Effector CD8-positive, alpha-beta T cell (primary cell): ENCODE data around the gene EHD1.
A peak's percentile ranks its signal among the peaks of the same experiment; 100 is the strongest.

Experiments used
- DNase-seq: peaks from one replicate; lab custom pipeline; 2025; lab: John Stamatoyannopoulos, UW

The EHD1 gene

DNA sequence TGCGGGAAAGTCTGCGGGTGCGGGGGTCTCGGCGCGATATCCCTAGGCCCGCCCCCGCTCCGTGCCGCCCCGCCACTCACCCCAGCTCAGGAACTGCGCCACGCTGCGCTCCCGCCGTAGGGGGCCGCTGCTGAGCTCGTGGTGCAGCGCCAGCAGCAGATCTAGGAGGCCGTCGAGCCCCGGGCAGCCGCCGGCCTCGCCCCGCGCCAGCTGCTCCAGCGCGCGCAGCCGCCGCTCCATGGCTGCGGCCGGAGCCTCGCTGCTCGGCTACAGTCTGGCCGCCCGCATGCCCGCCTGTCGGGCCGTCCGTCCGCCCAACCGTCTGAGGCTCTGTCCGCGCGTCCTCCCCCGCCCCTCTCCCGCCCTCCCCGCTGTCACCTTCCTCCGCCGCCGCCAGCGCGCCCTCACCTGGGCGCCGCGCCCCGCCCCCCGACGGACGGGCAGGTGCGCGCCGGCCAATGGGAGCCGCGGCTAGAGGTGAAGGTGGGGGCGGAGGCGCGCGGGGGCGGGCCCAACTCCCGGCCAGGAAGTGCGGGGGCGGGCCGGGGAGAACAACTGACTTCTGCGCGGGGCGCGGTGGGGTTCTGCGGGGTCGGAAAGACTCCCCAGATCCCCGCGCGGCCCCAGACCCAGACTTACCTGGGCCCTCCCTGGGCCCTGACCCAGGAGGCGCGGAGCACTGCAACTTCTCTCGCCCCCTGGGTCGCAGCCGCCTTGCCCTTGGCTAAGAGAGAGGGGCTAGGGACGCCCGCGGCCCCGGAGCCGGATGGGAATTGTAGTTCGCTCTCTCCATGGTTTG is 33.9 kb downstream of the EHD1 start, which contains the start of gene CDC42BPG:
CDC42BPG (minus strand) TSS at position 324 of the 799 bp plus-strand sequence; CDS start at position 240, 84 bp downstream.
- DNase-seq, result peak; percentile 65

DNA sequence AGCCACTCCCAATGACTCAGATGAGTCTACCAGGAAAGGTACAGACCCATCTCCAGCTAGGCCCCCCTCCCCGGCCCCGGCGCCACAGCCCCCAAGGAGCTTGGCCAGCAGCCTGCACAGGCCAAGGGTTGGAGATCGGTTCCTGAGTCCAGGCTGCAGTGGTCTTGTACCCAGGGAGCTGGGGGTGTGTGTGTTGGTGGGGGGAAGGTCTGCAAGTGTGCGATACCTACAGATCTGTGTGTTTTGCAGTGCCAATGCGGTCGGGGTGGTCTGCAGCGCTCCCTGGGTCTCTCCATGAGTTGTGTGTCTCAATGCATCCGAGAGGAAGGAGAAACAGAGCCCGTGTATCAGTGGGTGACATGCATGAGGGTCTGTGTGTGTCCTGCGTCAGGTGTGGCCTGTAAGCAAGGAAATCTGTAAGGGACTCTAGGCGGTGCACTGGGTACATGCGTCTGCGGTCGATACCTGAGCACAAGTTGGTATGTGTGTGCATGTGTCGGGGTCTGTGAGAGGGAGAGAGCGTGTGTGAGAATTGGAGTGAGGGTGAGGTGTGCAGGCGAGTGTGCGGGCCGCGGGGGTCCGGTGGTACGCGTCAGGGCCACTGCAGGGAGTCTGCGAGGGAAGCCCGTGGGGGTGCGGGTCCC is 34.6 kb downstream of the EHD1 start:
- no peak for DNase-seq

GRCh38 chr11:64842851-64843685 is 35.4 kb downstream of the EHD1 start:
- no peak for DNase-seq

GRCh38 chr11:64842366-64842759 is 36.1 kb downstream of the EHD1 start:
- no peak for DNase-seq

DNA sequence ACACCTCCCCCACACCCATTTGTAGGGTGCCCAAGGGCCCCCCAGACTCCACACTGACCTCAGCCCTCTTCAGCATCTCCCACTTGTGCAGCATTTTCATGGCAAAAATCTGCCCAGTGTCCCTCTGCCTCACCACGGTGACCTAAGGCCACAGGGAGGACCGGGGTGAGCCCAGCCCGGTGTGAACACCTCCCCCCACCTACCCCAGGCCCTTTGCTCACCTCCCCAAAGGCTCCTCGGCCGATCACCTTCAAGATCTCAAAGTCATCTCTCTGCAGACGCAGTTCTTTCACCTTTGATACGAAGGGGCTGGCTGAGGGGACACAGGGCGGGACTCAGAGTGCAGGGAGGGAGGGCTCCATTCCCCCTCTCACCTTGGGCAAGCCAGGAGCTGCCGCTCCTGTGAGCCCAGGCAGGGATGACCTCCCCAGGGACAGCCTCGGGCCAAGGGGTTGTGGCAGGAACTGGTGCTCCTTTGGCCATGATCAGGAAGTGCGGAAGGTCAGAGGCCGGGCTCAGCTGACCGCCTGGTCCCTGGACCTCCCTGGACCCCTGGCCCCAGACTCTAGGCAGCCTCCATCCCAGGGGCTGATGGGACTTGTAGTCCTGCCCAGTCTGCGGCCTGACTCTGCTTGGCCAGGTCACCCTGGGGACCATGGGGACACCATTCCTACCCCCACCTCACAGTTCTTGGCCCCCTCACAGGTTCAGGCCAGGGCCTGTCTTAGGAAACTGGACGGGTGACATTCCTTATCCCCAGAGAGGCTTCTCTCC is 36.6 kb downstream of the EHD1 start:
- no peak for DNase-seq

DNA sequence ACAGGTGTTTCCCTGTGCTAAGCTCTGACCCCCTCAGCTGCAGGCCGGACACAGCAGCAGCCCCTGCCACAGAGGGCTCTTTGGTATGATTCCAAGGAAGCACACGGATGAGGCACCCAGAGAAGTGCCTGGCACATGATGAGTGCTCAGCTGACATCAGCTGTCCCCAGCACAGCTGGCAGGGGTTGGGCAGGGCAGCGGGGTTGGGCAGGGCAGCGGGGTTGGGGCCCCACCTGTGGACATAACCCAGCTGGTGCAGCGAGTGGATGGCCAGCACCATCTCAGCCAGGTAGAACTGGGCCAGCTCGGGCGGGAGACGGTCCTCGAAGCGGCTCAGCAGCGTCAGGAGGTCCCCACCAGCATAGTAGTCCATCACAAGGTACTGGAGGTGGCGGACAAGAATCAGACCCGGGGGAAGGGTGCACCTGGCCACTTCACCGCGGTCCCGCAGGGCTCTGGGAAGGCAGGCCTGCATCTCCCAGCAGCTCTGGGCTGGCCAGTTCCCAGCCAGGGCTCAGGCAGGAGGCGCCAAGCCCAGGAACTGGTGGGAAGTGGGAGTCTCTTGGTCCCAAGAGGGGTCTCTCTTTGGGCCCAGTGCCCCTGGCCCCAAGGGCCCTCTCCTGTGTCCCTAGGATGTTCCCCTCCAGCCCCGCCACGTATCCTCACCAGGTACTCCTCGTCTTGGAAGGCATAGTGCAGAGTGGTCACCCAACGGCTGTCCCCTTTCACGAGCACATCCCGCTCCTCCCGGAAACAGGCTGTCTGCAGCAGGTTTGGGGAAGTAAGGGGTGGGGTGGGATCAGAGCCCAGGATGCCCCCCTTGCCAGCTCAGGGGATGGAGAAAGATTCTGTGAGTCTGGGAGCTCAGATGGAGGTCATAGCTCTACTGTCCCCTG is 38.3 kb downstream of the EHD1 start:
- DNase-seq, result no peak

GRCh38 chr11:64839335-64839734 is 39.1 kb downstream of the EHD1 start:
- DNase-seq, result no peak

DNA sequence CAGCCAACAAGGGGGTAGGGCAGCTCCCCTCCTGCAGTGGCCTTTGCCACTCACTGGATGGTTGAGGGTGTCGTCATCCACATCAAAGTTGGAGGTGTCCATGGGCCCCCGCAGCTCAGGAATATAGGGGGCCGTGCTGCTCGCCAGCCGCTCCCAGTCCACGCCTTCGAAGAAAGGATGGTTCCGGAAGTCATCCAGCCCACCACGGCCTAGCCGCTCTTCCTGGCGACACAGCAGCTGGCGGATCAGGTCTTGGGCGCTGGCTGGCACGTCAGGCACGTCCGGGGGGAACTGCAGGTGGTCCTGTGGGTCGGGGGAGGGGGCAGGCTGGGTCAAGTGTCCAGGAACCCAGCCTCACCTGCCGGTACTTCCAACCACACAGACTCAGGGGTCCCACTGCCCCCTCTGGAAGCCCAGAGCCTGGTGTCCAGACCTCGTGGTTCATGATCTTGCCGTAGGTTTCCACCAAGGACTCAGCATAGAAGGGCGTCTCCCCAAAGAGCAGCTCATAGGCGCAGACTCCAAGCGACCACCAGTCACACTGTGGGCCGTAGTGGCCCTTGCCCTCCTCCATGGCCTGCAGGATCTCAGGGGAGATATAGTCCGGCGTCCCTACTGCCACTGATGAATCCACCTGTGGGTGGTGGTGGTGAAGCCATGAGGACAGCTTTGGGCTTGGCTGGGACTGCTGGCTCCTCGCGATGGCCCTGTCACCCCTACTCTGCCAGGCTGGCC is 39.7 kb downstream of the EHD1 start:
- no peak for DNase-seq

GRCh38 chr11:64837887-64838351 is 40.5 kb downstream of the EHD1 start:
- DNase-seq, result no peak

DNA sequence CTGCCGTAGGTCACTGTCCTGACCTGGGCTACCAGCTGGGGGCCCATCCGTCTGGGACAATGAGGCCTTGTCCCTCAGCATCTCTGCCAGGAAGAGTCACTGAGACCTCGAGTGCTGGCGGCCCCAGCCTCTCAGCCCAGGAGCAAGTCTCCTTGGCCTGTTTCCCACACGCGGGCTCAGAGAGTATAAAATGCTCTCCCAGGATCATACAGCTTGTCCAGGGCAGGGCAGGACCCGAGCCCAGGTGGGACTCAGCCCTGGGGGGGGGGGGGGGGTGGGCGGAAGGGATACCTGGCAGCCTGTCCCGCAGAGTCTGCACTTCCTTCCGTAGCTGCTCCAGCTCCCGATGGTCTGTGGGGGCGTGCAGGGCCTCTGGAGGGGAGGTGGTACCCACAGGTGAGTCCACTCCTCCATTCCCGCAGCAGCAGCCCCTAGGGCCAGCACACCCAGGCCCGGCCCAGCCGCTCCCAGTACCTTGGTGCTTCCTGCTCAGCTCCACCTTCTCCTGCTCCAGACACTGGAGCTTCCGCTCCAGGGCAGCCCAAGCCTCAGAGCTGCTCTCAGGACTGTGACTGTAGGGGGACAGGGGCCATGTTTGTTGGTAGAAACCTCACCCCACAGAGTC is 41.9 kb downstream of the EHD1 start:
- DNase-seq, result no peak

GRCh38 chr11:64835616-64836447 is 42.6 kb downstream of the EHD1 start:
- DNase-seq, result no peak

- DNase-seq, result no peak
Measured at GRCh38 chr11:64834723-64835615, 43.5 kb downstream of the EHD1 start.

GRCh38 chr11:64834031-64834722 is 44.2 kb downstream of the EHD1 start:
- DNase-seq, result no peak

GRCh38 chr11:64833509-64833908 is 44.9 kb downstream of the EHD1 start:
- DNase-seq, result no peak

DNA sequence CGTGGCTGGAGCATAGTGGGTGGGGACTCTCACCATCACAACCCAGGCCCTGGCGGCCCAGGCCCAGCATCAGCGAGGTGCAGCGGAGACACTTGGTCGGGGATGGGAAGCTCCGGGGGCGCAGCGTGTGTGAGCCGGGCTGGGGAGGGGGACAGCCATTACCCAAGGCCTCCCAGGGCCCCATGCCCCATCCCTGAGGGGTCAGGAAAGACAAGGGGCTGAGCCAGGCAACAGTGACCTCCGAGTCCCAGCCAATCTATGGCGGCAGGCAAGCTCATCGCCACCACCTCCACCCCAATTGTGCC is 45.3 kb downstream of the EHD1 start:
- DNase-seq, result no peak

GRCh38 chr11:64832467-64833197 is 45.8 kb downstream of the EHD1 start:
- no peak for DNase-seq
